GM21723 (cell line): ENCODE results near the gene C11orf21.
"Not testable (repeated sequence)": the region's sequence is repeated elsewhere in the genome, so short reads cannot be mapped to it uniquely, and the experiment has no call there.

ENCODE experiments used
- ATAC-seq: cut with Tn5 transposase; IDR thresholded peaks from one replicate; pipeline ENCODE4 v1.9.1; 2021; ENCODE audit warnings: mild to moderate bottlenecking, moderate library complexity; ENCODE audit not compliant: unreplicated experiment

C11orf21 gene

GRCh38 chr11:2298131-2298794, 3.5 kb downstream of the C11orf21 start:
- no peak for ATAC-seq

- no peak for ATAC-seq
Observed at GRCh38 chr11:2297623-2298030, 4.1 kb downstream of the C11orf21 start.

GRCh38 chr11:2296913-2297622, 4.7 kb downstream of the C11orf21 start:
- no peak for ATAC-seq

GRCh38 chr11:2295971-2296912, 5.5 kb downstream of the C11orf21 start:
- no peak for ATAC-seq

- ATAC-seq = no peak
Observed at GRCh38 chr11:2294926-2295290, 6.8 kb downstream of the C11orf21 start.

- ATAC-seq = no peak
Observed at GRCh38 chr11:2293984-2294925, 7.5 kb downstream of the C11orf21 start.

GRCh38 chr11:2293531-2293971, 8.2 kb downstream of the C11orf21 start:
- ATAC-seq = no peak

GRCh38 chr11:2290351-2290841, 11.3 kb downstream of the C11orf21 start:
- ATAC-seq = no peak

- ATAC-seq = no peak
Observed at GRCh38 chr11:2289859-2290258, 11.9 kb downstream of the C11orf21 start.

- ATAC-seq = no peak
Observed at GRCh38 chr11:2289350-2289749, 12.4 kb downstream of the C11orf21 start.

GRCh38 chr11:2287091-2287490, 14.6 kb downstream of the C11orf21 start:
- no peak for ATAC-seq

GRCh38 chr11:2286350-2286749, 15.4 kb downstream of the C11orf21 start:
- ATAC-seq = not testable (repeated sequence)

- no peak for ATAC-seq
Observed at GRCh38 chr11:2280208-2280607, 21.5 kb downstream of the C11orf21 start.

- no peak for ATAC-seq
Observed at GRCh38 chr11:2277933-2278523, 23.7 kb downstream of the C11orf21 start.

- no peak for ATAC-seq
Observed at GRCh38 chr11:2277008-2277346, 24.7 kb downstream of the C11orf21 start.

- ATAC-seq = no peak
Observed at GRCh38 chr11:2276280-2277007, 25.3 kb downstream of the C11orf21 start.

- no peak for ATAC-seq
Observed at GRCh38 chr11:2275334-2276279, 26.1 kb downstream of the C11orf21 start.

- no peak for ATAC-seq
Observed at GRCh38 chr11:2273771-2274170, 27.9 kb downstream of the C11orf21 start.
